ENCODE measurements around the gene G6PC3.
"Not testable (repeated sequence)": the region's sequence is repeated elsewhere in the genome, so short reads cannot be mapped to it uniquely, and the experiment has no call there.

The G6PC3 gene

GRCh38 chr17:44084921-44085320 lies 14.4 kb downstream of the G6PC3 start:
- DNase-seq, result no peak

- no peak for DNase-seq
These were observed 15.4 kb downstream of the G6PC3 start for GRCh38 chr17:44085908-44086307.

GRCh38 chr17:44086364-44087311 lies 16.1 kb downstream of the G6PC3 start:
- peak; percentile 9 for DNase-seq

GRCh38 chr17:44087319-44087718 lies 16.8 kb downstream of the G6PC3 start:
- DNase-seq, result no peak

GRCh38 chr17:44088254-44088653 lies 17.7 kb downstream of the G6PC3 start:
- DNase-seq, result no peak

- no peak for DNase-seq
These were observed 20.9 kb downstream of the G6PC3 start for GRCh38 chr17:44091200-44091997.

- no peak for DNase-seq
These were observed 21.5 kb downstream of the G6PC3 start for GRCh38 chr17:44092051-44092450.

GRCh38 chr17:44093231-44093900 lies 22.8 kb downstream of the G6PC3 start:
- no peak for DNase-seq

GRCh38 chr17:44094701-44095387 lies 24.3 kb downstream of the G6PC3 start:
- no peak for DNase-seq

- no peak for DNase-seq
These were observed 24.8 kb downstream of the G6PC3 start for GRCh38 chr17:44095388-44095646.

- DNase-seq, result no peak
These were observed 25.3 kb downstream of the G6PC3 start for GRCh38 chr17:44095647-44096496.

- no peak for DNase-seq
These were observed 26.8 kb downstream of the G6PC3 start for GRCh38 chr17:44097110-44097958.

GRCh38 chr17:44101858-44102257 lies 31.3 kb downstream of the G6PC3 start:
- not testable (repeated sequence) for DNase-seq

GRCh38 chr17:44102849-44103622 lies 32.5 kb downstream of the G6PC3 start:
- no peak for DNase-seq

- DNase-seq, result no peak
These were observed 34.9 kb downstream of the G6PC3 start for GRCh38 chr17:44105483-44105882.

GRCh38 chr17:44105941-44106340 lies 35.4 kb downstream of the G6PC3 start:
- no peak for DNase-seq

- no peak for DNase-seq
These were observed 36.3 kb downstream of the G6PC3 start for GRCh38 chr17:44106801-44107200.

- DNase-seq, result no peak
These were observed 38.1 kb downstream of the G6PC3 start for GRCh38 chr17:44108440-44109311.

GRCh38 chr17:44109312-44109630 lies 38.7 kb downstream of the G6PC3 start:
- no peak for DNase-seq

Measured in activated effector memory CD4-positive, alpha-beta T cell treated with Interleukin-2 at 50 U/mL for 16 hours (primary cell).